Measurements from ENCODE around the gene CDH4. TPM values are rescaled to one million over a fixed set of nuclear protein-coding genes. Genes with fewer than 3 reads are reported as not detected.

The CDH4 gene
- total RNA-seq, 1 experiment from 2014 or later: not detected

DNA sequence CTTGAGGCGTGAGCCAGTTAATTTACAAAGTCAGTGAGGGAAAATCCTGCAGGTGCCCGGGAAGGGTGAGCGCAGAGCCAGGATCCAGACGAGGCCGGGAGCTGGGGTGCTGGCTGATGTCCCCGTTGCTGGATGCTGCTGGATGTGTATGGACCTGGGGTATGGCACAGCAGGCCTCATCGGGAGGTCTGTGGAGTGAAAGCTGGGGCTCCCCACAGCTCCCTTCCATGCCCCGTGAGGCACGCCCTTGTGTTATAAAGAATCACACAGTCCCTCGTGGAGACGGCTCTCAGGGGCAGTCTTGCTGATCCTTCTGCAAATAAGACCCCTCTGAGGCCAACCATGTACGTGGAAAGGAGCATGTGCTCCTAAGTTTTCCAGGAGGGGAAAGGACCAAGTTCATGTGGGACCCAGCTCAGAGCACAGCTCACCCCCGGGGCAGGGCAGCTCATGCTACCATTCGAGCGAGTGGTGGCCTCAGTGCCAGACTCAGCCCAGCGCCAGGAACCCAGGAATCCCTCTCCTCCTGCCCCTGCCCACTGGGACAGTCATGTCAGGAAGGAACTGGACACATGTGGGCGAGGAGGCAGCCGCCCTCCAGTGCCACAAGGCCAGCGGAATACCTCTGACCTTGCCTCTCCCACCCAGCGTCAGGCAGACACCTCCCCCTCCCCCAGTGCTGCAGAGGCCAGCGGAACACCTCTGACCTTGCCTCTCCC is 97.5 kb downstream of the CDH4 start:
- no peaks in the 10 kb centered on the region; the same call in 1 of the 2 replicates for H3K9me3 ChIP-seq
- intact Hi-C loops (cut with micrococcal nuclease; ENCODE audit: unreplicated experiment): no loop called here
- POLR2A ChIA-PET: no interaction called here
- Mint-ChIP-seq H3K4me3 (ENCODE audit: unreplicated experiment) (no peak overlapping the region), H3K27ac (ENCODE audit: unreplicated experiment) (no peak overlapping the region), H3K27me3 (ENCODE audit: insufficient read depth, unreplicated experiment) (peaks cover 42% of the 10 kb centered on the region), H3K9me3 (ENCODE audit: unreplicated experiment) (no peaks in the 10 kb centered on the region), H3K36me3 (ENCODE audit: insufficient read depth, unreplicated experiment) (no peaks in the 10 kb centered on the region), H3K4me1 (ENCODE audit: low read depth, unreplicated experiment) (no peaks in the 10 kb centered on the region)
- H3K27me3 ChIP-seq (replicated peaks; ENCODE audit: control insufficient read depth, insufficient read depth, low read length): no peaks in the 10 kb centered on the region
- no peaks in the 10 kb centered on the region for H3K36me3 ChIP-seq (ENCODE audit: control insufficient read depth, insufficient read depth, low read length)
- CTCF ChIA-PET: no interaction called here
- no TSS peak for BruUV-seq (replicated peaks)
- no peak overlapping the region for H3K4me3 ChIP-seq (ENCODE audit: low read depth, low read length)
- DNase-seq: no peak
- TF ChIP-seq, protein P1, sequence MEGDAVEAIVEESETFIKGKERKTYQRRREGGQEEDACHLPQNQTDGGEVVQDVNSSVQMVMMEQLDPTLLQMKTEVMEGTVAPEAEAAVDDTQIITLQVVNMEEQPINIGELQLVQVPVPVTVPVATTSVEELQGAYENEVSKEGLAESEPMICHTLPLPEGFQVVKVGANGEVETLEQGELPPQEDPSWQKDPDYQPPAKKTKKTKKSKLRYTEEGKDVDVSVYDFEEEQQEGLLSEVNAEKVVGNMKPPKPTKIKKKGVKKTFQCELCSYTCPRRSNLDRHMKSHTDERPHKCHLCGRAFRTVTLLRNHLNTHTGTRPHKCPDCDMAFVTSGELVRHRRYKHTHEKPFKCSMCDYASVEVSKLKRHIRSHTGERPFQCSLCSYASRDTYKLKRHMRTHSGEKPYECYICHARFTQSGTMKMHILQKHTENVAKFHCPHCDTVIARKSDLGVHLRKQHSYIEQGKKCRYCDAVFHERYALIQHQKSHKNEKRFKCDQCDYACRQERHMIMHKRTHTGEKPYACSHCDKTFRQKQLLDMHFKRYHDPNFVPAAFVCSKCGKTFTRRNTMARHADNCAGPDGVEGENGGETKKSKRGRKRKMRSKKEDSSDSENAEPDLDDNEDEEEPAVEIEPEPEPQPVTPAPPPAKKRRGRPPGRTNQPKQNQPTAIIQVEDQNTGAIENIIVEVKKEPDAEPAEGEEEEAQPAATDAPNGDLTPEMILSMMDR (IDR thresholded peaks at IDR 0.05; ENCODE audit: insufficient read depth in 1 of 2, low read depth in 1 of 2, low read length in 1 of 2, severe bottlenecking in 1 of 2, unreplicated experiment in 1 of 2): no peak
- H3K4me1 ChIP-seq: no peaks in the 10 kb centered on the region

DNA sequence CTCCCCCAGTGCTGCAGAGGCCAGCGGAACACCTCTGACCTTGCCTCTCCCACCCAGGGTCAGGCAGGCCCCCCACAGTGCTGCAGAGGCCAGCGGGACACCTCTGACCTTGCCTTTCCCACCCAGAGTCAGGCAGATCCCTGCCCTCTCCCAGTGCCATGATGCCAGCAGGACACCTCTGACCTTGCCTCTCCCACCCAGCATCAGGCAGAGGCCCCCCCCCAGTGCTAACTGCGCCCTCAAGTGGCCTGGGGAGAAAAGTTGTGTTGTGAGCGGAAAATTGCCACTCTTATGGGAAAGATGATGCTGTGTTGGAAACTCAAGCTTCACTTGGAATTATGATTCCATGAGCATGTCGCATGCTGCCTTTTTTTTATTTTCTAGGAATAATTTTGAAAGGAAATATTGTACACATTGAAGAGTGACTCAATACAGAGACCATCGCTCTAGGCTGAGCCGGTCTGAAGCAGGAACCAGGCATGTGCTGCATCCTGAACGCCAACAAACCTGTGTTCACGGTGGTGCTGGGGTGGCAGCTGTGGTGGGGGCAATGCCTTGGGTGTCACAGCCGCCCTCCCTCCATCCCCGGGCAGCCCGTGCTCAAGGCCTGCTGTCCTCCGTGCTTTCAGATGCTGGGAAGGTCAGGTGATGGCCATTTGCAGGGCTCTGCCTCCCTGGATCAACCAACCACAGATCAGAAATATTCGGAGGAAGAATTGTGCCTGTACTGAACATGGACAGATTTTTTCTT is 98.6 kb downstream of the CDH4 start:
- no peak for DNase-seq
- no peaks in the 10 kb centered on the region for H3K4me1 ChIP-seq
- Mint-ChIP-seq H3K4me3 (ENCODE audit: unreplicated experiment) (no peak overlapping the region), H3K9me3 (ENCODE audit: unreplicated experiment) (no peaks in the 10 kb centered on the region), H3K4me1 (ENCODE audit: low read depth, unreplicated experiment) (no peaks in the 10 kb centered on the region), H3K27ac (ENCODE audit: unreplicated experiment) (no peak overlapping the region), H3K36me3 (ENCODE audit: insufficient read depth, unreplicated experiment) (no peaks in the 10 kb centered on the region), H3K27me3 (ENCODE audit: insufficient read depth, unreplicated experiment) (peaks cover 42% of the 10 kb centered on the region)
- no TSS peak for BruUV-seq (replicated peaks)
- TF ChIP-seq, protein P1 (IDR thresholded peaks at IDR 0.05; ENCODE audit: insufficient read depth in 1 of 2, low read depth in 1 of 2, low read length in 1 of 2, severe bottlenecking in 1 of 2, unreplicated experiment in 1 of 2): no peak
- H3K36me3 ChIP-seq (ENCODE audit: control insufficient read depth, insufficient read depth, low read length): no peaks in the 10 kb centered on the region
- no peak overlapping the region for H3K4me3 ChIP-seq (ENCODE audit: low read depth, low read length)
- ChIA-PET CTCF (no interaction called here), POLR2A (no interaction called here)
- no peaks in the 10 kb centered on the region; the same call in 1 of the 2 replicates for H3K9me3 ChIP-seq
- intact Hi-C loops (cut with micrococcal nuclease; ENCODE audit: unreplicated experiment): no loop called here
- no peaks in the 10 kb centered on the region for H3K27me3 ChIP-seq (replicated peaks; ENCODE audit: control insufficient read depth, insufficient read depth, low read length)

DNA sequence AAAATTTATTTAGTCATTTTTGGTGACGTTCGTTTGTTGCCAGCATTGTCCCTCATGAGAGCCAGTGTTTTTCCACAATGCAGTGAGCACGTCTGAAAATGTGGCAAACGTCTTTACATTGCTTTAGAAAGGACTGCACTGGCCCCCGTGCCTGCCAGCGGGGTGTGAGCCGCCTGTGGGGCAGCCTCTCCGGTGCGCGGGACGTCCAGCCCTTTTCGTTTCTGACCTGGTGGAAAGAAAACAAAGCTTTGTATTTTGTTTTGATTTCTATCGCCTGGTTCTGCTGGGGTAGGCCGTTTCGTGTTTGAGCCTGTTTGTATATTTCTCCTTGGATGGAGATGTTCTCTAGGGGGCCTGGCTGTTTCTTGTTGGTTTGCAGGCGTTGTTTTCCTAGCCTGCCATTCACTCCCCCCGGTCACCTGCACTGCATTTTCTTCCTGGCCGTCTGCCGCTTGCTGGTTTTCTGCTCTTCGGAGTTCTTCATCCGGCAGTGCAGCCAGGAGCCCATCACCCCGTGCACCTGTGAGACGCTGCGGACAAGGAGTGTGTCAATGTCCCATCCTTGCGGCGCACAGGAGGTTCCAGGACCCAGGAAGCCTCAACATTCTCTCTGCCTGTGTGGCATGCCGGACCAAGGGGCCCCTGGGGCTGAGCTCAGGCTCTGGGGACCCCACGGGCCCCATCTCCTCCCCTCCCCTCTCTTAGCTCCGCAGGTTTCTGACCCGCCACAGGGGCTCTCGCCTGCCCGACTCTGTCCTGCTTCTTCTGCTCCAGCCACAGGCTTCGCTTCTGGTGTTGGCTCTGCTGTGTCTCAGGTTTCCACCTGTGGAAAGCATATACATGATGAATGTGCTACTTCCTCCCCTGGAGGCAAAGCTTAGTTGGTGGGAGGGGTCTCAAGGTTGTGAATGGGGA is 100.5 kb downstream of the CDH4 start:
- POLR2A ChIA-PET: no interaction called here
- Histone ChIP-seq H3K27me3 (replicated peaks; ENCODE audit: control insufficient read depth, insufficient read depth, low read length) (no peaks in the 10 kb centered on the region), H3K4me1 (no peaks in the 10 kb centered on the region), H3K9me3 (peaks cover 6% of the 10 kb centered on the region), H3K4me3 (ENCODE audit: low read depth, low read length) (no peak overlapping the region), H3K36me3 (ENCODE audit: control insufficient read depth, insufficient read depth, low read length) (no peaks in the 10 kb centered on the region)
- no peak for DNase-seq
- no TSS peak for BruUV-seq (replicated peaks)
- H3K36me3 Mint-ChIP-seq (ENCODE audit: insufficient read depth, unreplicated experiment): no peaks in the 10 kb centered on the region
- no peaks in the 10 kb centered on the region for H3K9me3 Mint-ChIP-seq (ENCODE audit: unreplicated experiment)
- no peak overlapping the region for H3K27ac Mint-ChIP-seq (ENCODE audit: unreplicated experiment)
- CTCF ChIA-PET: no interaction called here
- TF ChIP-seq, protein P1 (IDR thresholded peaks at IDR 0.05; ENCODE audit: insufficient read depth in 1 of 2, low read depth in 1 of 2, low read length in 1 of 2, severe bottlenecking in 1 of 2, unreplicated experiment in 1 of 2): no peak
- no peaks in the 10 kb centered on the region for H3K4me1 Mint-ChIP-seq (ENCODE audit: low read depth, unreplicated experiment)
- intact Hi-C loops (cut with micrococcal nuclease; ENCODE audit: unreplicated experiment): no loop called here
- no peak overlapping the region for H3K4me3 Mint-ChIP-seq (ENCODE audit: unreplicated experiment)
- H3K27me3 Mint-ChIP-seq (ENCODE audit: insufficient read depth, unreplicated experiment): peaks cover 38% of the 10 kb centered on the region
